Gastrocnemius medialis (tissue), 4 donors: ENCODE results near the gene CHN2. TPM values are rescaled to one million over a fixed set of nuclear protein-coding genes. Genes with fewer than 3 reads are reported as not detected.

Experiments
- ATAC-seq, 2 donors: fragments of 150-250 bp; one replicate each; pipeline ENCODE4 v1.9.1; 2016
- DNase-seq, 2 donors: peaks; one replicate each; pipeline ENCODE4 v3.0.0-alpha.2; 2019
- H3K27ac ChIP-seq, 4 donors: fragments of 200-600 bp; sonication (generic); 1 replicate in 1 of 4; 2 replicates in 3 of 4; pipeline ENCODE4 v1.5.1; 2016 to 2018; ENCODE audit warnings: mild to moderate bottlenecking in 2 of 4, moderate library complexity in 1 of 4
- H3K27me3 ChIP-seq, 3 donors: fragments of 200-600 bp; sonication (generic) in 2 of 3; 1 replicate in 1 of 3; 2 replicates in 2 of 3; pipeline versions ENCODE4 v1.5.1 to v1.6.0; 2016 to 2019; ENCODE audit warnings: mild to moderate bottlenecking in 1 of 3, moderate library complexity in 1 of 3
- H3K36me3 ChIP-seq, 2 donors: fragments of 200-600 bp; sonication (generic) in 1 of 2; one replicate each; pipeline ENCODE4 v1.5.1; 2017 to 2018
- H3K4me1 ChIP-seq, 2 donors: fragments of 200-600 bp; sonication (generic) in 1 of 2; one replicate each; pipeline ENCODE4 v1.5.1; 2016 to 2017; ENCODE audit warnings: mild to moderate bottlenecking in 2 of 2
- H3K4me3 ChIP-seq, 4 donors: fragments of 200-600 bp; sonication (generic) in 3 of 4; 1 replicate in 1 of 4; 2 replicates in 3 of 4; pipeline ENCODE4 v1.5.1; 2016 to 2019; ENCODE audit warnings: mild to moderate bottlenecking in 2 of 4
- H3K9me3 ChIP-seq, 3 donors: fragments of 200-600 bp; sonication (generic) in 2 of 3; 1 replicate in 1 of 3; 2 replicates in 2 of 3; pipeline ENCODE4 v1.5.1; 2016 to 2019
- POLR2A ChIP-seq, 2 donors: fragments of 450-650 bp; IDR thresholded peaks; one replicate each; pipeline ENCODE4 v1.6.1; 2017; ENCODE audit warnings: antibody characterized with exemption in 2 of 2, mild to moderate bottlenecking in 2 of 2, moderate library complexity in 2 of 2
- in situ Hi-C, 4 donors: fragments of 200-750 bp; cut with MboI; loops; one replicate each; pipeline versions ENCODE4 v1.15.0 to v1.8.0; 2017; ENCODE audit warnings: low sequenced_read_pairs in 4 of 4
- intact Hi-C: fragments of 100-400 bp; cut with DNase I; formaldehyde crosslinking; loops from one replicate; pipeline ENCODE4 v1.15.1; 2023; ENCODE audit warnings: low total_unique reads
- total RNA-seq, 4 donors: library from RNA; depleted of rRNA; stranded (reverse); fragments of >200 nt; gene quantifications; one replicate each; pipeline versions ENCODE4 v1.1.0 to v1.2.3, GENCODE V29; 2016
- TF ChIP-seq, protein P1 (sequence below), 5 experiments: fragments of 450-650 bp in 3 of 5; fragments of 200-600 bp in 2 of 5; sonication (generic) in 2 of 5; IDR thresholded peaks in 4 of 5; conservative IDR thresholded peaks in 1 of 5; 1 replicate in 4 of 5; 2 replicates in 1 of 5; pipeline ENCODE4 v1.5.1; 2016 to 2019; ENCODE audit warnings: antibody characterized with exemption in 5 of 5, mild to moderate bottlenecking in 3 of 5, moderate library complexity in 3 of 5

The CHN2 gene
- total RNA-seq, 4 donors from 2014 or later: 5.9 to 11.3 (median 8.2) TPM

DNA sequence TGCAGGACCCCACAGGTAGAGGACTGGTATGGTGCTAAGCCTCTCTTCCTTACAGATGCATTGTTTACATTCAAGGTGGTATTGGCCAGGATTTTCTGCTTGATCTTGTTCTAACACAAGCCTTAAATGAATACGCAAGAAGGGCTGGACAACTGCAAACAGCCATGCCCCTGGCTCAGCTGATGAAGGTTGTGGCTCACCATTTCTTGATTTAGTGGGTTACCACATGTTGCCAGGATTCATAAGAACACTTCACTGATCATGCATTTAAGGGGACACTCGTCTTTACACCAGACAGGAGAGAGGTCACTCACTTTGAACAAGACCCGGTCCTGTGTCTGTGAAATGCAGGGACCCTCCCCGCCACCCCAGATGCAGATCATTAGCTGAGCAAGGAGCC is 82.2 kb downstream of the CHN2 start:
- no peak for ATAC-seq
- no peaks in the 10 kb centered on the region for H3K4me1 ChIP-seq
- no peak overlapping the region for H3K27ac ChIP-seq
- TF ChIP-seq, protein P1, sequence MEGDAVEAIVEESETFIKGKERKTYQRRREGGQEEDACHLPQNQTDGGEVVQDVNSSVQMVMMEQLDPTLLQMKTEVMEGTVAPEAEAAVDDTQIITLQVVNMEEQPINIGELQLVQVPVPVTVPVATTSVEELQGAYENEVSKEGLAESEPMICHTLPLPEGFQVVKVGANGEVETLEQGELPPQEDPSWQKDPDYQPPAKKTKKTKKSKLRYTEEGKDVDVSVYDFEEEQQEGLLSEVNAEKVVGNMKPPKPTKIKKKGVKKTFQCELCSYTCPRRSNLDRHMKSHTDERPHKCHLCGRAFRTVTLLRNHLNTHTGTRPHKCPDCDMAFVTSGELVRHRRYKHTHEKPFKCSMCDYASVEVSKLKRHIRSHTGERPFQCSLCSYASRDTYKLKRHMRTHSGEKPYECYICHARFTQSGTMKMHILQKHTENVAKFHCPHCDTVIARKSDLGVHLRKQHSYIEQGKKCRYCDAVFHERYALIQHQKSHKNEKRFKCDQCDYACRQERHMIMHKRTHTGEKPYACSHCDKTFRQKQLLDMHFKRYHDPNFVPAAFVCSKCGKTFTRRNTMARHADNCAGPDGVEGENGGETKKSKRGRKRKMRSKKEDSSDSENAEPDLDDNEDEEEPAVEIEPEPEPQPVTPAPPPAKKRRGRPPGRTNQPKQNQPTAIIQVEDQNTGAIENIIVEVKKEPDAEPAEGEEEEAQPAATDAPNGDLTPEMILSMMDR (IDR thresholded peaks at IDR 0.05 in 4 of 5, conservative IDR thresholded peaks at IDR 0.05 in 1 of 5): no peak
- no peak for TF ChIP-seq POLR2A (IDR thresholded peaks at IDR 0.05)
- H3K9me3 ChIP-seq: no peaks in the 10 kb centered on the region
- no peak for DNase-seq
- H3K36me3 ChIP-seq: no peaks in the 10 kb centered on the region
- in situ Hi-C loops: no loop called here
- intact Hi-C loops: no loop called here
- H3K4me3 ChIP-seq: no peak overlapping the region
- no peaks in the 10 kb centered on the region for H3K27me3 ChIP-seq

DNA sequence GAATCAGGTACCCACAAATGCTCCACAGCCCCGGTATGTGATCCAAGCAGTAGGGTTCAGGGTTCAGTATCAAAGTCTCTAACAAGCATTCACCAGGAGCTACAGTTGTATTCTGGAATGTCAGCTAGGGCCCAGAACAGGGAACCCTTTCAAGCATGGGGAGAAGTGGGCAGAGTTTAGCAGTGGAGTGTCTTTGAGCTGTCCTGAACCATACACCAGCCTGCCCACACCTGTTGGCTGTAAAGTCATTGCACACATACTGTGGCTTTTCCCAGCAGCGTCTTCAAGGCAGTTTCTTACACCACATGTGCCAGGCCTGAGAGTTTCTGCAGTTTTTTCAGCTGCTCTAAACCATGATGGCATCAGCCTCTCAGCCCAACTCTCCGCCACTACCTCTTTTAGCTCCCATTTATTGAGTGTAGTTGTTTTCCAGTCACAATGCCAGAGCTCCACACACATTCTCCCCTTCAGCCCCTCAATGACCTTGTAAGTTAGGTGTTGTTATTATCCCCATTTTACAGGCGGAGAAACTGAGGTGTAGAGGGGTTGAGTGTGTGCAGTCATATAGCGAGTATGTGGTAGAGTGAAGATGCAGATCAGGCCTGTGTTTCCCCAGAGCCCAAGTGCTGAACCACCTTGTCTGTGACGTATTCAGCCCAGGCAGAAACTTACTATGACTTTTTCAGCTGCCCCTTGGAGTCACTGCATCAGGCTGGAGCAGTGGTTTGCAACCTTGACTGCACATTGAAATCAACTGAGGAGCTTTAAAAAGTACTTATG is 83.1 kb downstream of the CHN2 start:
- H3K36me3 ChIP-seq: no peaks in the 10 kb centered on the region
- H3K9me3 ChIP-seq: no peaks in the 10 kb centered on the region
- no peaks in the 10 kb centered on the region for H3K27me3 ChIP-seq
- H3K4me1 ChIP-seq: no peaks in the 10 kb centered on the region
- no peak for ATAC-seq
- no peak overlapping the region for H3K4me3 ChIP-seq
- no peak overlapping the region for H3K27ac ChIP-seq
- no peak for DNase-seq
- TF ChIP-seq POLR2A (IDR thresholded peaks at IDR 0.05): no peak
- TF ChIP-seq, protein P1 (IDR thresholded peaks at IDR 0.05 in 4 of 5, conservative IDR thresholded peaks at IDR 0.05 in 1 of 5): no peak
- in situ Hi-C loops: no loop called here
- intact Hi-C loops: no loop called here

DNA sequence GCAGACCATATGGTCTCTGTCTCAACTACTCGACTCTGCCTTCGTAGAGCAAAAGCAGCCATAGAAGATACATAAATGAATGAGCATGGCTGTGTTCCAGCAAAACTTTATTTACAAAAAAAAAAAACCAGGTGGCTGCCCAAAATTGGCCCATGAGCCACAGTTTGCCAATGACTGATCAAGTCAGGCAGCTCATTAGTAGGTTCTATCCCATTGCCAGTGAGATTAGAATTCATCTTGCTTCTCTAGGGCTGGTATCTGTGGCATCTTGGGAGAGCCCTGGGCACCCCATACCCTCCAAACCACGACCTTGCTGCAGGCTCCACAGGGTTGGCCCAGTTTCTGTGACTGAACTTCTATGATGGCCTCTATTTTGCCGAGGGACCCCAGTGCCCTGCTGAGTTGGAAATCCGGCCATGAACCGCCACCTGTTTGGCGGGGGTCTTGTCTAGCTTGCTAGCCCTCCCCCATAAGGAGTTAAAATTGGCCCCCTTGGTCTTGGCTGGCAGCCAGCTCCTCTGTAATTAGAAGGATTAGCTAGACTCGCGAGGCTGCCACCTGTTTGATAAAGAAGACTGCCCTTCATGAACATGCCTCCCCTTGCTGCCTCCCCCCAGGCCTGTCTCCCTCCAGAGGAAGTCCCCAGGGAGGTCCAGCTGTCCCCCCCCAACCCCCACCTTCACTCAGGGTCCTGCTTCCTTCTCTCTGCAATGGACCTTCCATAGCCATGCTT is 83.9 kb downstream of the CHN2 start:
- intact Hi-C loops: no loop called here
- no peak for DNase-seq
- TF ChIP-seq, protein P1 (IDR thresholded peaks at IDR 0.05 in 4 of 5, conservative IDR thresholded peaks at IDR 0.05 in 1 of 5): no peak
- no peak for TF ChIP-seq POLR2A (IDR thresholded peaks at IDR 0.05)

DNA sequence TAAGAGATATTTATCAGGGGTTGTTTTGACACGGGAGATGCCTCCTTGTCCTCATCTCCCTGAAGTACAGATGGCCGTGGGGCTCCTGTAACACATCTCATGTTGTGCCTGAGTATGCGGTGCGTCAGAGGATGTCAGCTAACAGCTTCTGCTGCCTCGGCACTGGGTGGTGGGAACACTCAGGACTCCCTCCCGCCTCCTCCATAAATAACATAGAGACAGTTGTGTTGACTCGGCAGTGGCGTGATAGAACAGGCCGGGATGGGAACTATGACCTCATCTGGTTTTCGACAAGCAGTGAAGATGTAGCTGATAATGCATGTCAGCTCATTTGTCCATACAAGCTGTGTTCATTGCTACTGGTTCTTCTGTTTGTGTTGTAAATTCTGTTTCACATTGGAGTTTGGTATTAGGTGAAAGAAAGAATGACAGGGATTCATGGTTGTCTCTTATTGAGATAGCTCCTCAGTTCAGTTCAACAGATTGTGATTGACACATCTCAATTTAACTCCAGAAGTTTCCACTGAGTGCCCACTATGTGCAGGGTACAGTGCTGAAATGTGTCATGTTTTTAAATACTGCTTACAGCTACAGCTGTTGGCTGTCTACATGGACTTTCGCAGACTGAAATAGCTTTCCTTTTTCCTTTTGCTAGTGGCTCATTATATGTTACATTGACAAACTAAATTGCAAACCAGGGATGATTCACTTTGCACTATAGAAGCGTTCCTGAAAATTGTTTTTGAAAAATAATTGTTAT is 87.4 kb downstream of the CHN2 start:
- TF ChIP-seq, protein P1 (IDR thresholded peaks at IDR 0.05 in 4 of 5, conservative IDR thresholded peaks at IDR 0.05 in 1 of 5): no peak
- no peak for TF ChIP-seq POLR2A (IDR thresholded peaks at IDR 0.05)
- peak; percentile 74 for ATAC-seq
- H3K27ac ChIP-seq: peak overlapping the region in 1 of 4 donors; percentile 36
- no peaks in the 10 kb centered on the region for H3K36me3 ChIP-seq
- H3K4me3 ChIP-seq: no peak overlapping the region
- in situ Hi-C loops: no loop called here
- no peaks in the 10 kb centered on the region for H3K27me3 ChIP-seq
- DNase-seq: peak in 1 of 2 donors; percentile 49
- no peaks in the 10 kb centered on the region for H3K4me1 ChIP-seq
- intact Hi-C loops: no loop called here
- no peaks in the 10 kb centered on the region for H3K9me3 ChIP-seq

More for the DNA sequence above, 83.9 kb downstream of the CHN2 start:
- H3K27ac ChIP-seq: no peak overlapping the region
- no peaks in the 10 kb centered on the region for H3K27me3 ChIP-seq
- no peaks in the 10 kb centered on the region for H3K4me1 ChIP-seq
- in situ Hi-C loops: no loop called here
- no peaks in the 10 kb centered on the region for H3K36me3 ChIP-seq
- no peak overlapping the region for H3K4me3 ChIP-seq
- no peak for ATAC-seq
- H3K9me3 ChIP-seq: no peaks in the 10 kb centered on the region
